B cell (primary cell): Measurements from ENCODE around the gene PRODH2. TPM values are rescaled to one million over a fixed set of nuclear protein-coding genes. Genes with fewer than 3 reads are reported as not detected.

ENCODE experiments used
- ATAC-seq: fragments of 200-7000 bp; cut with Tn5 transposase; one replicate; pipeline ENCODE4 v1.10.0; 2021; ENCODE audit warnings: low read depth, mild to moderate bottlenecking, moderate number of reproducible peaks, moderate library complexity
- CTCF ChIA-PET: fragments of 350-600 bp; sonication (Branson Sonifier 250); formaldehyde crosslinking; loops from one replicate; lab custom pipeline; 2021; ENCODE audit warnings: antibody characterized with exemption, inconsistent platforms; lab: Charles Lee
- POLR2A ChIA-PET: fragments of 350-600 bp; sonication (Branson Sonifier 250); formaldehyde crosslinking; loops from one replicate; lab custom pipeline; 2021; ENCODE audit warnings: antibody characterized with exemption; lab: Charles Lee
- DNase-seq: peaks from one replicate; pipeline ENCODE4 v3.0.0; 2013
- H2AFZ ChIP-seq: 2 replicates; pipeline ENCODE4 v1.6.1; 2012; ENCODE audit warnings: mild to moderate bottlenecking, low read depth, low read length; ENCODE audit not compliant: insufficient read depth, poor library complexity, severe bottlenecking
- H3K27ac ChIP-seq, 2 donors: 1 replicate in 1 of 2; 2 replicates in 1 of 2; pipeline ENCODE4 v1.5.1; 2012 to 2013; ENCODE audit warnings: low read length in 2 of 2, mild to moderate bottlenecking in 2 of 2, moderate library complexity in 1 of 2
- H3K27me3 ChIP-seq, 4 experiments: fragments of 200-600 bp in 1 of 4; sonication (generic) in 1 of 4; replicated peaks in 1 of 4; 1 replicate in 2 of 4; 2 replicates in 2 of 4; pipeline versions ENCODE4 v1.6.1 to v1.7.0; 2013 to 2016; ENCODE audit warnings: low read length in 3 of 4, mild to moderate bottlenecking in 2 of 4, mixed read lengths in 1 of 4, moderate library complexity in 1 of 4; ENCODE audit not compliant: insufficient read depth in 4 of 4, control insufficient read depth in 3 of 4; ENCODE audit errors: control extremely low read depth in 1 of 4
- H3K36me3 ChIP-seq, 2 experiments: replicated peaks in 1 of 2; 1 replicate in 1 of 2; 2 replicates in 1 of 2; pipeline versions ENCODE4 v1.6.1 to v1.7.1; 2013; ENCODE audit warnings: low read length in 1 of 2; ENCODE audit not compliant: insufficient read depth in 2 of 2, control insufficient read depth in 1 of 2; ENCODE audit errors: control extremely low read depth in 1 of 2, extremely low read depth in 1 of 2
- H3K4me1 ChIP-seq, 2 donors: fragments of 200-600 bp in 1 of 2; sonication (generic) in 1 of 2; 1 replicate in 1 of 2; 2 replicates in 1 of 2; pipeline versions ENCODE4 v1.5.1 to v1.6.1; 2013 to 2017; ENCODE audit warnings: low read length in 2 of 2; ENCODE audit not compliant: control insufficient read depth in 2 of 2, insufficient read depth in 2 of 2
- H3K4me2 ChIP-seq: replicated peaks from 2 replicates; pipeline ENCODE3; 2012; ENCODE audit warnings: mild to moderate bottlenecking, low read depth, low read length; ENCODE audit not compliant: poor library complexity, severe bottlenecking
- H3K4me3 ChIP-seq, 5 experiments: fragments of 200-600 bp in 1 of 5; sonication (generic) in 1 of 5; 1 replicate in 3 of 5; 2 replicates in 2 of 5; pipeline versions ENCODE4 v1.5.1 to v1.7.0; 2011 to 2016; ENCODE audit warnings: low read length in 4 of 5, mild to moderate bottlenecking in 4 of 5, low read depth in 2 of 5, control low read depth in 1 of 5, moderate library complexity in 1 of 5; ENCODE audit not compliant: insufficient read depth in 1 of 5; ENCODE audit errors: control extremely low read depth in 1 of 5, extremely low read depth in 1 of 5
- H3K79me2 ChIP-seq: fragments of 200-600 bp; sonication (generic); one replicate; pipeline ENCODE4 v1.6.0; 2016; ENCODE audit warnings: low read length; ENCODE audit not compliant: control insufficient read depth, insufficient read depth
- H3K9ac ChIP-seq: fragments of 200-600 bp; sonication (generic); 2 replicates; pipeline ENCODE4 v1.6.1; 2017; ENCODE audit warnings: mild to moderate bottlenecking, low read length, moderate library complexity
- H3K9me3 ChIP-seq, 3 donors: one replicate each; pipeline versions ENCODE4 v1.6.1 to v1.7.1; 2013; ENCODE audit warnings: low read length in 2 of 3; ENCODE audit not compliant: control insufficient read depth in 2 of 3, insufficient read depth in 1 of 3; ENCODE audit errors: control extremely low read depth in 1 of 3
- H4K20me1 ChIP-seq: 2 replicates; pipeline ENCODE4 v1.6.0; 2012; ENCODE audit warnings: mild to moderate bottlenecking, low read length; ENCODE audit not compliant: insufficient read depth, control insufficient read depth, poor library complexity, severe bottlenecking
- H3K27ac Mint-ChIP-seq: one replicate; pipeline ENCODE4 v1.8.0; 2021; ENCODE audit warnings: mixed read lengths
- H3K27me3 Mint-ChIP-seq: one replicate; pipeline ENCODE4 v1.8.0; 2021; ENCODE audit warnings: mixed read lengths
- H3K4me1 Mint-ChIP-seq: one replicate; pipeline ENCODE4 v1.8.0; 2021; ENCODE audit warnings: mixed read lengths
- H3K4me3 Mint-ChIP-seq: one replicate; pipeline ENCODE4 v1.8.0; 2021; ENCODE audit warnings: mixed read lengths
- H3K9me3 Mint-ChIP-seq: one replicate; pipeline ENCODE4 v1.8.0; 2022; ENCODE audit warnings: mixed read lengths; ENCODE audit not compliant: insufficient read depth
- CTCF ChIP-seq: fragments of 200-600 bp; IDR thresholded peaks from one replicate; pipeline ENCODE4 v1.8.0; 2022; ENCODE audit warnings: antibody characterized with exemption, mild to moderate bottlenecking
- EZH2 ChIP-seq: IDR thresholded peaks from 2 replicates; pipeline ENCODE4 v1.6.1; 2012; ENCODE audit warnings: borderline replicate concordance, low read depth, mild to moderate bottlenecking, moderate library complexity, low read length; ENCODE audit not compliant: insufficient read depth, poor library complexity, severe bottlenecking
- WGBS: methylation state at CpG from one replicate; pipeline ENCODE4 v1.1.5; 2013; ENCODE audit warnings: missing lambda C conversion rate; ENCODE audit not compliant: insufficient coverage; 5-methylcytosine and 5-hydroxymethylcytosine counted together
- intact Hi-C: fragments of 100-400 bp; cut with micrococcal nuclease; formaldehyde crosslinking; loops from one replicate; pipeline ENCODE4 v1.10.0; 2022
- polyA plus RNA-seq: library from polyadenylated mRNA; depleted of rRNA; stranded (reverse); fragments of >200 nt; gene quantifications from 2 replicates; pipeline ENCODE4 v1.2.3, GENCODE V29; 2012
- total RNA-seq, 2 donors: library from RNA; stranded (reverse); fragments of 120-200 nt in 1 of 2; gene quantifications; 1 replicate in 1 of 2; 2 replicates in 1 of 2; pipeline versions ENCODE4 v1.2.3 to v1.2.4, GENCODE V29; 2013 to 2022

The PRODH2 gene
- total and polyA plus RNA-seq, 2 donors (not counting 1 experiment from before 2014, with no cell fraction given), result not detected

GRCh38 chr19:35766571-35767104 lies 46.0 kb downstream of the PRODH2 start:
- Histone ChIP-seq H3K9ac (no peak overlapping the region), H3K79me2 (peaks cover 6% of the 10 kb centered on the region), H4K20me1 (no peaks in the 10 kb centered on the region), H3K36me3 (peaks cover 0 to 12% of the 10 kb centered on the region in 2 experiments), H2AFZ (no peak overlapping the region), H3K4me1 (no peaks in the 10 kb centered on the region), H3K4me2 (no peak overlapping the region), H3K27ac (no peak overlapping the region), H3K9me3 (no peaks in the 10 kb centered on the region), H3K4me3 (no peak overlapping the region), H3K27me3 (no peaks in the 10 kb centered on the region)
- Mint-ChIP-seq H3K4me1 (peaks cover 3% of the 10 kb centered on the region), H3K4me3 (no peak overlapping the region), H3K27me3 (no peaks in the 10 kb centered on the region), H3K9me3 (no peaks in the 10 kb centered on the region), H3K27ac (no peak overlapping the region)
- TF ChIP-seq CTCF, result no peak
- no peak for TF ChIP-seq EZH2
- ATAC-seq, result no peak
- ChIA-PET CTCF (interaction anchor here (0.5 kb wide), 1 partner anchor 72 kb away, joined by 4 read pairs; no protein-coding TSS in a partner anchor), POLR2A (interaction anchor here (1.0 kb wide), 1 partner anchor 26 kb away, joined by 3 read pairs; no protein-coding TSS in a partner anchor)
- DNase-seq, result no peak
- intact Hi-C loops, result no loop called here
- 81% methylated on average over 4 of the region's 11 CpGs for WGBS

- no peak overlapping the region for H3K27ac Mint-ChIP-seq
- POLR2A ChIA-PET, result no interaction called here
- H3K36me3 ChIP-seq, result peaks cover 0 to 21% of the 10 kb centered on the region in 2 experiments
- WGBS, result 98% methylated on average over 14 of the region's 17 CpGs
- TF ChIP-seq CTCF (no peak), EZH2 (no peak)
- no peak overlapping the region for H3K4me2 ChIP-seq
- H3K4me1 Mint-ChIP-seq, result peaks cover 4% of the 10 kb centered on the region
- peaks cover 14% of the 10 kb centered on the region for H3K79me2 ChIP-seq
- H3K9me3 ChIP-seq, result no peaks in the 10 kb centered on the region
- H3K27me3 ChIP-seq, result no peaks in the 10 kb centered on the region
- no peak for ATAC-seq
- H3K9me3 Mint-ChIP-seq, result no peaks in the 10 kb centered on the region
- H3K27ac ChIP-seq, result no peak overlapping the region
- no peak overlapping the region for H3K4me3 ChIP-seq
- no peak overlapping the region for H2AFZ ChIP-seq
- H3K27me3 Mint-ChIP-seq, result no peaks in the 10 kb centered on the region
- CTCF ChIA-PET, result no interaction called here
- H3K4me3 Mint-ChIP-seq, result no peak overlapping the region
- DNase-seq, result no peak
- H4K20me1 ChIP-seq, result no peaks in the 10 kb centered on the region
- H3K4me1 ChIP-seq, result no peaks in the 10 kb centered on the region
- no peak overlapping the region for H3K9ac ChIP-seq
- intact Hi-C loops, result no loop called here
Observed at GRCh38 chr19:35764432-35765315, 48.0 kb downstream of the PRODH2 start.
